GM19468 (cell line): ENCODE results near the gene CRY1.
"Not testable (repeated sequence)": the region's sequence is repeated elsewhere in the genome, so short reads cannot be mapped to it uniquely, and the experiment has no call there.

Source experiments
- ATAC-seq: cut with Tn5 transposase; IDR thresholded peaks from one replicate; pipeline ENCODE4 v1.9.1; 2021; ENCODE audit warnings: mild to moderate bottlenecking, moderate library complexity, moderate number of reproducible peaks; ENCODE audit not compliant: unreplicated experiment; ENCODE audit errors: extremely low read depth

Gene CRY1

DNA sequence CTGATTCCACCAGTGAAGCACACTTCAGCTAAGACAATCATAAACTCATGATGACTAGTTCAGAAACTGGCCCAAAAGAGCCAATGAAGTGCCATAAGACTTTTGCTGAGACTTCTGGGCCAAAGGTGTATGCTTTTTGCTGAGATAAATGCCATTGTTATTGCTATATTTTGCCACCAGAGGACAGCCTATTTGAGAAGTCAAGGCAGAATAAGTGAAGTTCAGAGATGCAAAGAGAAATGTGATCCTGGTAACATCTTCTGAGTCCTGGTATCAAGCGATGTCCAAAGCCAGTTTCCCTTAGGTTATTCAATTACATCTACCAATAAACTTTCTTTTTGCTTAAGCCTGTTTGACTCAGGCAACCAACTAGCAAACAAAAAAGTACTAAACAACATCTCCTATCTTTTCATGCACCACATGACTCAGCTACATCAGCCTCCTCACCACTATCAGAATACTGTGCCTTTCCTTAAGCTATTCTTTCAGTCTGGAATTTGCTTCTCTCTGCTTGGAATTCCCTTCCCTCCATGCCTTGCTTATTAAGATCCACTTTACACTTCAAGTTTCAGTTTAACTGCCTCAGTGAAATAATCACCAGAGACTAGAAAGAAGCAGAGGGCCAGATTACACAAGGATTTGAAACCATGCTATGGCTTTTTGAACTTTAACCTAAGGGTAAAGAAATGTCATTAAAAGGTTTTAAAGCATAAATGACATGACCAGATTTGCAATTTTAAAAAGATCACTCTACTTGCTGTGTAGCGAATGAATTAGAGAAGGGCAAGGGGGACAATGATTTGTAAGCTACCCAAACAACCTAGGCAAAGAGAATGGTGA lies 14.0 kb downstream of the CRY1 start:
- no peak for ATAC-seq

DNA sequence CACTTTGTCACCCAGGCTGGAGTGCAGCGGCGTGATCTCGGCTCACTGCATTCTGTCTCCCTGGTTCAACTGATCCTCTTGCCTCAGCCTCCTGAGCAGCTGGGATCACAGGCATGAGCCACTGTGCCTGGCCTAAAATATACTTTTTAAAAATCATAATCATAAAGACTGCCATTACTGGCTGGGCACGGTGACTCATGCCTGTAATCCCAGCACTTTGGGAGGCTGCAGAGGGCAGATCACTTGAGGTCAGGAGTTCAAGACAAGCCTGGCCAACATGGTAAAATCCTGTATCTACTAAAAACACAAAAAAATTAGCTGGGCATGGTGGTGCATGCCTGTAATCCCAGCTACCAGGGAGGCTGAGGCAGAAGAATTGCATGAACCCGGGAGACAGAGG lies 20.1 kb downstream of the CRY1 start:
- not testable (repeated sequence) for ATAC-seq

DNA sequence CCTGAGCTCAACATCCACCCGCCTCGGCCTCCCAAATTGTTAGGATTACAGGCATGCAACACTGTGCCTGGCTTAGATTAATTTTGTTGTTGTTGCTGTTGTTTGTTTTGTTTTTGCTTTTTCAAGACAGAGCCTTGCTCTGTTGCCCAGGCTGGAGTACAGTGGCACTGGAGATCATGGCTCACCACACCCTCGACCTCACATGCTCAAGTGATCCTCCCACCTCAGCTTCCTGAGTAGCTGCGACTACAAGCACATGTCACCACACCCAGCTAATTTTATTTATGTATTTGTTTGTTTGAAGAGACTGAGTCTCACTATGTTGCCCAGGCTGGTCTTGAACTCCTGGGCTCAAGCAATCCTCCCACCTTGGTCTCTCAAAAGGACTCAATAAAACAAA lies 26.7 kb downstream of the CRY1 start:
- no peak for ATAC-seq

DNA sequence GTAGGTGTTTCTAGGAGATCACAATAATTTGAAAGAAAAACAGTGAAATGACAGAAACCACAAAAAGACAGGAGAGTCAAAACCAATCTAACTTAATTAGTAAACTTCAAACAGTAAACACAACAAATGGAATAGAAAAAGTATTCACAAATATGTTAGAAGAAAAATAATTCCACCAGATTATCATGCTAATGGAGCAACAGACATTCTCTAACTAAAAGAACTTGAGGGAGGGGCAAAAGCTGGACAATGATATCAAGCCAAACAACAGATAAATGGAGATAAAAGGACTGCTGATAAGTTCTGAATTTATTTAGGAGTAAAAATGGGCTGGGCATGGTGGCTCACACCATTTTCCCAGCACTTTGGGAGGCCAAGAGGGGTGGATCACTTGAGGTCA lies 28.7 kb downstream of the CRY1 start:
- ATAC-seq = no peak

DNA sequence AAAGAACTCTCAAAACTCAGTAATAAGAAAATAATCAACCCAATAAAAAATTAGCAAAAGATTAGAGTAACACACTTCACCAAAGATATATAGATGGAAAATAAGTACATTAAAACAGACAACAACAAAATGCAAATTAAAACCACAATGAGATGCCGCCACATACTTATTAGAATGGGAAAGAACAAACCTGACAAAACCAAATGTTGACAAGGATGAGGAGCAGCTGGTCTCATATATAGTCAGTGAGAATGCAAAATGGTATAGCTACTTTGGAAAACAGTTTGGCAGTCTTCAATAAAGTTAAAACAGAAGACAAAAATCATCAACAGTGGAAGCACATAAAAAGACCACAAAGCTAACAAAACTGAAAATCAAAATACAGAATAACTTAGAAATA lies 29.1 kb downstream of the CRY1 start:
- ATAC-seq = no peak

DNA sequence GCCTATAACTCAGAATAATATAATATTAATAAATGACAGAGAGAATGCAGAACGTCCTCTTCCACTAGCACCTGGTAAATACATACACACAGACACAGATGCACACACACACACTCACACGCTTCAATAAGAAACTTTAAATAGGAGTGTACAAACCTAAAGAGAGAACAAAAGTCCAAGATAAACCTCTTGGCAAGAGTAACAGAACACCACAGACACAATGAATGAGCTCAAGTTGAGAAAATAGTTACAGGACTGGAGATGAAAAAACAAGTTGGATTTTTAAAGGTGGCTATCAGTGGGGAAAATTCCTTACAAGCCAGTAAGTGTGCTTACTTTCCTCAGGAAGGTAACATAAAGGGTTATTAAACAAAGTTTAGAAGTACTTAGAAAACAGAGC lies 35.2 kb downstream of the CRY1 start:
- ATAC-seq = no peak

DNA sequence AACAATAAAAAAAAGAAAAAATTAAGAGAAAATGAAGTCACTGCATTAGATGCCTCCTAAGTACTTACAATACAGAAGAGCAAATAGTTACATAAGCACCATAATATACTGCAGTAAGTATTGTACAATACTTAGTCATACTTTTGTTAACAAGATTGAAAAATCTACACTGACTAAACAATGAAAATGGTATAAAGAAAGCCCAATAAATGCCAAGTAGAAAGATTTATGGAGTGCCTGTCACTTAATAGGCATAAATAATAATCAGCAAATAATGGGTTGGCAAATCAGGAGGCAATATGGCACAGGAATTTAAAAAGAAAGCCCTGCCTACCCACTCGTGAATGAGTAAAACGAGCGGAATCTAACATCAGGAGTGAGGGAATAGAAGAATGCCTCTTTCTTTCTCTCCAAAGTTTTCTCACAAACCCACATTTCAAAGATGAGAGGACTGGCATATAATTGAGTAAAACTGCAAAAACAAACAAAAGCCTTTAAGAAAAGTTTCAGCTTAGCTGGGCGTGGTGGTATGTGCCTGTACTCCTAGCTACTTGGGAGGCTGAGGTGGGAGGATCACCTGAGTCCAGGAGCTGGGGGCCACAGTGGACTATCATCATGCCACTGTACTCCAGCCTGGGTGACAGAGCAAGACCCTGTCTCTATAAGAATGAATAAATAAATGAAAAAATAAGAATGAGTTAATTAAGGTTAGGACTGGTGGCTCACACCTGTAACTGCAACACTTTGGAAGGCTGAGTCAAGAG lies 36.1 kb downstream of the CRY1 start:
- ATAC-seq = no peak

DNA sequence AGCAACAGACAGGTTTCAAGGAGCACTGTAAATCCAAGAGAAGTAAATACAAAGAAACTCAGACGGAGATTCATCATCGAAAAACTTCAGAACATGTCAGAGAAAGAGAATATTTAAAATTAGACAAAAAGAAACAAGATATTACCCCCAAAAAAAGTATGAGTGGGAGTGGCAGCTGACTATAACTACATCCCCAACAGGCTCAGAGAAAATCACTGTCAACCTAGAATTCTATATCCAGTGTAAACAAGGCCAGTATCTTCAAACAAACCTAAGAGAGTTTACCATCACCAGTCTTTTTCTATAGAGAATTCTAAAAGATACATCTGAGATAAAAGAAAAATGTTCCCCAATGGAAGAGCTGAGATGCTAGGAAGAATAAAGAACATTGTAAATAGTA lies 39.6 kb downstream of the CRY1 start:
- no peak for ATAC-seq

DNA sequence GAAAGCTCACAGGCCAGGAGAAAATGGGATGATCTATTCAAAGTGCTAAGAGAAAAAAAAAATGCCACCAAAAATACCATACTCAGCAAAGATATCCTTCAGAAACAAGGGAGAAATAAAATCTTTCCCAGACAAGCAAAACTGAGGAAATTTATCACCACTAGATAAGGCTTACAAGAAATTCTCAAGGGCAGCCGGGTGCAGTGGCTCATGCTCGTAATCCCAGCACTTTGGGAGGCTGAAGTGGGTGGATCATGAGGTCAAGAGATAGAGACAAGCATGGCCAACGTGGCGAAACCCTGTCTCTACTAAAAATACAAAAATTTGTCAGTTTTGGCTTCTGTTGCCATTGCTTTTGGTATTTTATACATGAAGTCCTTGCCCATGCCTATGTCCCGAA lies 48.2 kb downstream of the CRY1 start:
- no peak for ATAC-seq

DNA sequence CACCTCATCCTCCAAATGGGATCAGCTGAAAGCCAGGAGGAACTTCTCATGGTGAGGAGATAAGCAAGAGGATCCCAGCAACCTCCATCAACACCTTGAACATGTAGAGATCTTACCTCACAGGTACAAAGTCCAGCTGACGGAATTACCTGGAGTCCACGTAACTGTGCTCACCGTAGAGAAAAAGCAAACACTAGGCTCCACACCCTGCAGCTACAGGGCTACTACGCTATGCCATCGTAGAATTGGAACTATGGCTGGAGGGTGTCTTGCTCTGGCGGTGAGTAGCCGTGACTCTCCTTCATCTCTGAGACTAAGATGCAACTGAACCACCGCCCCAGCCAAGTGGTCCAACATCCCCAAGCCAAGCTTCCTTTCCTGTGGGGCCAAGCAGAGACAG lies 50.5 kb downstream of the CRY1 start:
- ATAC-seq = no peak

DNA sequence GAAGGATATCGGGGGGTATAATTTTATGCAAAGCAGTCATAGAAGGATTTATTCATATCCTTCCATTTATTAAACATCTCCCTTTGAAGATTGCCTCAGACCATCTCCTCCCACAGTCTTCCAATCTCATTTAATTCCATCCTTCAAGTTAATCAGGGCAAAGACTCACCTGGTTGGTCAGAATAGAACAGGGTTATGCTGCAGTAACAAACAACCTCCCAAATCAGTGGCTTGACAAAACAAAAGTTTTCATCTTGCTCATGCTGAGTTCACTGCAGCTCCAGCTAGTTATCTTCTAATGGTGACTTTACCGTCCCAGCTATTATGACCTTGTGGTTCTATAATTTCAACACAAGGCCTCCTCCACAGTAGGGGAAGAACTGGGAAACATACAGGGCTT lies 57.6 kb downstream of the CRY1 start:
- no peak for ATAC-seq

DNA sequence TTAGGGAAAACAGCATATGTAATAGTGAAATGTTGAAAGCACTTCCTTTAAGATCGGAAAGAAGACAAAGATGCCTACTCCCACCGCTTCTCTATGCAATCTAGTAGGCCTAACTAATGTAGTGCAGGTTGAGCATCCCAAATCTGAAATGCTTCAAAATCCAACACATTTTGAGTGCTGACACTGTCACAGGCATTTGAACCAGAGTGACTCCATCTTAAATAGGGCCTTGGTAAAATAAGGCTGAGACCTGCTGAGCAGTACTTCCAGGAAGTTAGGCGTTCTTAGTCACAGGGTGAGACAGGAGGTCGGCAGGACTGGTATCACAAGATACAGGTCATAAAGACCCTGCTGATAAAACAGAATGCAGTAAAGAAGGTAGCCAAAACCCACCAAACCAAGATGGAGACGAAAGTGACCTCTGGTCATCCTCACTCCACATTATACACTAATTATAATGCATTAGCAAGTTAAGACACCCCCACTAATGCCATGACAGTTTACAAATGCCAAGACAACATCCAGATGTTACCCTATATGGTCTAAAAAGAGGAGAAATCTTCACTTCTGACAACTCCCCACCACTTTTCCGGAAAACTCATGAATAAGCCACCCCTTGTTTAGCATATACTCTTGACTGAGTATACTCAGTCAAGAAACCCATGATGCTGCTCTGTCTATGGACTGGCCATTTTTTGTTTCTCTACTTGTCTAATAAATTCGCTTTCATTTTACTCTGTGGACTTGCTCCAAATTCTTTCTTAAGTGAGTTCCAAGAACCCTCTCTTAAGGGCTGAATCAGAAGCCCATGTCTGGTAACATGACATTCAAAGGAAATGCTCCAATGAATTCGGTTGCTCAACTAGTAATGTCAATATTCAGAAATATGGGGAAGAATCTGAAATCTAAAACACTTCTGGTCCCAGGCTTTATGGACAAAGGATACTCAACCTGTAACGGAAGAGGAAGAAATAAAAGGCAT lies 59.3 kb downstream of the CRY1 start:
- ATAC-seq = no peak

DNA sequence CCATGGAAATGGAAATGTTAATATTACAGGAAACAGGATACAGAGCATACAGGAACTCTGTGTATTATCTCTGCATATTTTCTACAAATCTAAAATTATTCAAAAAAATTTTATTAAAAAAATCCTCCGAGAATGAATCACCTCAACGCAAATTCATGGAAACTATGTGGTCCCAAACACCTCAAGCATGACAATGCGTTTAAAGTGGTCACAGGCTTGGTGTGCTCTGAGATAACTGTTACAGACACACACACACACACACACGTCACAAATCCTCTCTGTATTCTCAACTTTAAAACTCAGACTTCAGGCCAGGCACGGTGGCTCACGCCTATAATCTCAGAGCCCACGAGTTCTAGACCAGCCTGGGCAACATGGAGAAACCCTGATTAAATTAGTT lies 61.1 kb downstream of the CRY1 start:
- ATAC-seq = no peak

DNA sequence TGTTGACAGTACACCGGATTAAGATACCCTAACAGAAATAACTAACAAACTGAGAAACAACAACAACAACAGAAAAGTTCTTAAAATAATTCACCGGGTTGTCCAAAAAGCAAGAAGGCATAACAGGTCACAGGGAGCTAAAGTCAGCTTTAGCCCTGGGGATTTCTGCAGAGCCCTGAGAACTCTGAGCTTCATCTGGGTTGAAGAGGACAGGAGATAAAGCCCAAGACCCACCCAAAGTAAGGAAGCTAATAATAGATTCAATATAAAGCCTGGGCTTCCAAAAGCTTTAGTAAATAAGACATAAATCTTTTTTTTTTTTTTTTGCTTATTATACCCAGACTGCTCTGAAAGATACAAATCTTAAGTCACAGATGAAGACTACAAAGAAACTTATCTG lies 62.3 kb downstream of the CRY1 start:
- ATAC-seq = no peak

DNA sequence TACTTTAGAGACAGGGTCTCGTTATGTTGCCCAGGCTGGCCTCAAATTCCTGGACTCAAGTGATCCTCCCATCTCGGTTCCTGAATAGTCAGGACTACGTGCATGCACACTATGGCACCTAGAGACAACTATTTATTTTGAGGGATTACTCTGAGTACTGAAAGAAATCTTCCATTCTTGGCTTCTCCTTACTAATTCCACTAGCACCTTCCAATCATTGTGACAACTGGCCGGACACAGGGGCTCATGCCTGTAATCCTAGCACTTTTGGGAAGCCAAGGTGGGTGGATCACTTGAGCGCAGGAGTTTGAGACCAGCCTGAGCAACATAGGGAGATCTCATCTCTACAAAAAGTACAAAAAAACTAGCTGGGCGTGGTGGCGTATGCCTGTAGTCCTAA lies 64.3 kb downstream of the CRY1 start:
- no peak for ATAC-seq

DNA sequence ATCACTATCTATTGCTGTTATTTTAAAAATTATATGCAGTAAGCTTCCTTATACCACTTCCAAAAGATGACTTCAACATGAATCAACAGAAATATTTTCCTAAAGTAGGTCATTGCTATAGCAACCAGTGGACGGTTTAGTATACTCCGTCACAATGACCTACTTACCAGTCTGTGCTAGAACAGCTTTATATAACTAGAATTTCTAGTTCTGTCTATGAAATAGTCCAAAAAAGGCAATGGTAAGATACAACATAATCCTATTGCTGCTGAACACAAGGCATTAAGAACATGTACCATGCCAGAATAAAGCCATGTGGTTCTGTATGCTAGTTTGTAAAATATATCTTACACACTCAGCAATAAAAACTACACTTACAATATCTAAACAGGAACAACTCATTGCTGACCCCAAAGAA lies 65.7 kb downstream of the CRY1 start:
- no peak for ATAC-seq

DNA sequence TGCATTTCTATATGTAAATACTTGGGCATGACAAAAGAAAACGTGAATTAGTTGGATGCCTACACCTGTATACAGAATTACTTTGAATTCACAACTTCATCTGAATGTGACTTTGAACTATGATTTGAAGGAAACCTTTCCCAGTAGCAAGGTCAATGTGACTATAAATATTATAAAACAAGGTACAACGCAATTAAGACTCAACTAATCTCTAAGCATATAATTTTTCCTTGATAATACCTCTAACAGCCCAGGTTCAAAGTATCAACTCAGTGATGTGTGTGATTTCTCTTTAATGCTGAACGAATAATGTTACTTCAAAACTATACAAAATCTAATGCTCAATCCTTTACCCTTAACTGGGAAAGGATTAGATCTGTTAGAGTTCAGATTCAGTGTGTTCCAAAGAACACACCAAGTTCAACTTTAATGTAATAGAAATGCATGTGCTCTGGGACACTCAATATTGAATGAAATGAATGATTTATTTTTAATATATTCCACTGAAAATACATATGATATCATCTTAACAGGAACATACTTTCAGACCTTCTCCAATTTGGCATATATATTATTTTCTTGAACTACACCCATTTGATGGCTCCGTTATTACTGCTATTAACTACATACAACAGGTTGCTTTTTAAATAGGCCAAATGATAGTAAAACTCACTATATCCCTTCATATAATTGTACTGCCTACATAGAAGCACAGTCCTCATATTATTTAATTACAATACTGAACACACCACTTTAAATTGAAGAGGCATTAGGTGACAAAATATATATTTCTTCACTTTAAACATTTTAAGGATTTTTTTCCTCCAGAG lies 66.3 kb downstream of the CRY1 start:
- ATAC-seq = no peak

DNA sequence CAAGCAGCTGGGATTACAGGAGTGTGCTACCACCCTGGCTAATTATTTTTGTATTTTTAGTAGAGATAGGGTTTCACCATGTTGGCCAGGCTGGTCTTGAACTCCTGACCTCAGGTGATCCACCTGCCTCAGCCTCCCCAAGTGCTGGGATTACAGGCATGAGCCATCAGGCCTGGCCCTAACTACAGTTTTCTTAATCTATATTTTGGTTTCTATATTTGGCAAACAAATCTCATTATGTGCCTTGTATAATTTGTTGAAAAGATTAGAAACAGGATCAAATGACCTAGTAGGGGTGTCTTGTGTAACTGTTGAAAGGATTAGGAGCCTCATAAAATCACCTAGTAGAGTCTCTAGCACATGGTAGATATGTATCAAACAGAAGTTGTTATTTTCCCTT lies 67.0 kb downstream of the CRY1 start:
- ATAC-seq = not testable (repeated sequence)

DNA sequence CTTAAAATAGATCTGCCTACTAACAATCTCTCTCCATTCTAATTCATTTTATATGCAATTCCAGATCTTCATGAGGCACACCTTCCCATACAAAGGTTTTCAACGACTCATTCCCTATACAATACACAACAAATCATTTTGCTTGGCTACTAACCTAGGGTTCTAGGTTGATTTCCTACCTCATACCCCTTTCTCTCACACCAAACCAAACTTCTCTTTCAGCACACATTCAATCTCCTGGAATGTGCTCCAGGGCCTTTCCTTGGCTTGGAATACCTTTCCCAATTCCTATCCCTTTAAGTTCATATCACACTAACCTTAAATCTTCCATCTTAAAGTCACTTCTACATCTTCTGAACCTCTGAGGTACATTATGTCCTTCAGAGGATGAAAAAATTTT lies 67.7 kb downstream of the CRY1 start:
- ATAC-seq = no peak

DNA sequence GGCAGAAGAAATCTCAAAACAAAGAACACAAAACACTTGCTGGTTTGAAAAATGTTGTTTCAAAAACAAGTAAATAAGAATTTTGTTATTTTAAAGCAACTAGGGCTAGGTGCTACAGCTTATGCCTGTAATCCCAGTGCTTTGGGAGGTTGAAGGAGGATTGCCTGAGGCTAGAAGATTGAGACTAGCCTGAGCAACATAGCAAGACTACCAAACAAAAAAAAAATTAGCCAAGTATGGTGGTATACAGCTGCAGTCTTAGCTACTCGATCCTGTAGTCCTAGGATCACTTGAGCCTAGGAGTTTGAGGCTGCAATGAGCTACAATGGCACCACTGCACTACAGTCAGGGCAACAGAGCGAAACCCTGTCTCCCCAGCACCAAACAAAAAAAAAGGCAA lies 73.8 kb downstream of the CRY1 start:
- ATAC-seq = no peak
